ENCODE data around the gene PPP1R12A. TPM values are rescaled to one million over a fixed set of nuclear protein-coding genes. Genes with fewer than 3 reads are reported as not detected.

The PPP1R12A gene
- total RNA-seq, 1 experiment from 2014 or later, result 52.0 TPM

- TF ChIP-seq, protein P1, sequence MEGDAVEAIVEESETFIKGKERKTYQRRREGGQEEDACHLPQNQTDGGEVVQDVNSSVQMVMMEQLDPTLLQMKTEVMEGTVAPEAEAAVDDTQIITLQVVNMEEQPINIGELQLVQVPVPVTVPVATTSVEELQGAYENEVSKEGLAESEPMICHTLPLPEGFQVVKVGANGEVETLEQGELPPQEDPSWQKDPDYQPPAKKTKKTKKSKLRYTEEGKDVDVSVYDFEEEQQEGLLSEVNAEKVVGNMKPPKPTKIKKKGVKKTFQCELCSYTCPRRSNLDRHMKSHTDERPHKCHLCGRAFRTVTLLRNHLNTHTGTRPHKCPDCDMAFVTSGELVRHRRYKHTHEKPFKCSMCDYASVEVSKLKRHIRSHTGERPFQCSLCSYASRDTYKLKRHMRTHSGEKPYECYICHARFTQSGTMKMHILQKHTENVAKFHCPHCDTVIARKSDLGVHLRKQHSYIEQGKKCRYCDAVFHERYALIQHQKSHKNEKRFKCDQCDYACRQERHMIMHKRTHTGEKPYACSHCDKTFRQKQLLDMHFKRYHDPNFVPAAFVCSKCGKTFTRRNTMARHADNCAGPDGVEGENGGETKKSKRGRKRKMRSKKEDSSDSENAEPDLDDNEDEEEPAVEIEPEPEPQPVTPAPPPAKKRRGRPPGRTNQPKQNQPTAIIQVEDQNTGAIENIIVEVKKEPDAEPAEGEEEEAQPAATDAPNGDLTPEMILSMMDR (IDR thresholded peaks at IDR 0.05 in 2 of 3, conservative IDR thresholded peaks at IDR 0.05 in 1 of 3; ENCODE audit: borderline replicate concordance in 1 of 3, insufficient read depth in 1 of 3, low read depth in 2 of 3, low read length in 2 of 3), result no peak
Observed at GRCh38 chr12:79885911-79886490, 48.9 kb downstream of the PPP1R12A start (continued).

DNA sequence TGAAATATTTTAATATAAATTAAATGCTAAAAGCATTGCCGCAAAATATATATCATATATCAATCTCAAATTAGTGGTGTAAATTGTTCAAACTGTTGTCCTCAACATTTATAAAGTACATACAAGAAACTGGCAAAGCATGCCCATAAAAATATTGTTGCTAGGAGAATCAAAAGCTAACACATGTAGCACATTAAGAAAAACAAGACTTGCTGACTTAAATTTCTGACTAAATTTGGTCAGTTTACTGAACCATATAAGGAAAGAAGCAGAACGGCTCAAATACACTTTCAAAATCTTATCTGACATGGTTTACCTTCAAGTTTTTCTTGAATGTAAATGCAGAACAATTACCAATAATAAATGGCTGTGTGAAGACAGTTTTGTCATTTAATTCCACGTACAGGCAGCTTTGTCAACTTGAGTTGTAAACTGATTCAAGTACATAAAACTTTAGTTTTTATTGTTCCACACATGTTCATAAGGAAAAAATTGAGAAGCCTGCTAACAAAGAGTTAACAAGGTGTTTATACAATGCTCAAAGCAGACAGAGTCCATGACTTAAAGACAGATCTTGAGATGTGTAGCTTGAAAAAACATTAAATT, 50.4 kb downstream of the PPP1R12A start:
- POLR2A ChIA-PET, result no interaction called here

More for the DNA sequence above, 50.4 kb downstream of the PPP1R12A start:
- Histone ChIP-seq H4K20me1 (ENCODE audit: insufficient read depth) (peaks cover 15% of the 10 kb centered on the region; the same call in 1 of the 2 replicates), H3K27ac (ENCODE audit: low read depth, low read length) (no peak overlapping the region), H3K4me3 (replicated peaks in 1 of 2; ENCODE audit: low read depth in 1 of 2, low read length in 2 of 2) (no peak overlapping the region), H3K27me3 (ENCODE audit: insufficient read depth, low read length) (no peaks in the 10 kb centered on the region), H3K4me1 (ENCODE audit: control insufficient read depth in 1 of 2, insufficient read depth in 2 of 2, low read length in 2 of 2) (no peaks in the 10 kb centered on the region), H2AFZ (ENCODE audit: low read depth, low read length, poor library complexity, severe bottlenecking) (no peak overlapping the region), H3K9ac (ENCODE audit: low read length) (no peak overlapping the region), H3K9me3 (ENCODE audit: control insufficient read depth in 1 of 2, insufficient read depth in 1 of 2, low read depth in 1 of 2, low read length in 2 of 2) (no peaks in the 10 kb centered on the region), H3K36me3 (ENCODE audit: control insufficient read depth in 1 of 2, insufficient read depth in 2 of 2, low read length in 2 of 2) (no peaks in the 10 kb centered on the region), H3K79me2 (ENCODE audit: insufficient read depth, low read length) (peaks cover 94% of the 10 kb centered on the region), H3K9me2 (ENCODE audit: insufficient read depth) (no peaks in the 10 kb centered on the region), H3K4me2 (ENCODE audit: low read length) (no peak overlapping the region)
- TF ChIP-seq ATF3 (IDR thresholded peaks at IDR 0.05) (no peak), ELF1 (IDR thresholded peaks at IDR 0.05; ENCODE audit: borderline replicate concordance, low read depth) (no peak), EZH2 (IDR thresholded peaks at IDR 0.05) (no peak), POLR2AphosphoS5 (IDR thresholded peaks at IDR 0.05; ENCODE audit: low read depth, low read length) (no peak), REST (IDR thresholded peaks at IDR 0.05; ENCODE audit: low read depth) (no peak), SP1 (IDR thresholded peaks at IDR 0.05; ENCODE audit: low read depth) (no peak)
- ChIA-PET RAD21 (ENCODE audit: low non-redundant PET in 1 of 2, low total read pairs in 2 of 2, uncharacterized antibody in 2 of 2, unreplicated experiment in 2 of 2) (no interaction called here), CTCF (no interaction called here)
- no peak for DNase-seq (ENCODE audit: low read depth, low spot score)
- intact Hi-C loops (cut with micrococcal nuclease), result no loop called here
- no peak for ATAC-seq
- no TSS peak for BruUV-seq (replicated peaks)
